Astrocyte of the cerebellum (primary cell): ENCODE results near the gene SLC7A14.

Experiments
- DNase-seq: peaks from one replicate; pipeline ENCODE4 v3.0.0-alpha.2; 2011; ENCODE audit warnings: low read depth
- H3K4me3 ChIP-seq: 2 replicates; pipeline ENCODE4 v1.5.1; 2011; ENCODE audit warnings: mild to moderate bottlenecking, low read depth, low read length, moderate library complexity
- CTCF ChIP-seq: IDR thresholded peaks from 2 replicates; pipeline ENCODE4 v1.5.1; 2012; ENCODE audit warnings: low read length, low read depth, moderate library complexity, mild to moderate bottlenecking; ENCODE audit errors: missing control alignments
- in situ Hi-C: cut with HindIII; loops from 2 replicates; pipeline ENCODE4 v1.10.0; 2017; ENCODE audit warnings: low sequenced_read_pairs

SLC7A14 gene

GRCh38 chr3:170428095-170428494, 157.8 kb downstream of the SLC7A14 start:
- in situ Hi-C loops = loop anchor here (5.0 kb wide), 1 partner anchor 384 kb away; no protein-coding TSS in a partner anchor

DNA sequence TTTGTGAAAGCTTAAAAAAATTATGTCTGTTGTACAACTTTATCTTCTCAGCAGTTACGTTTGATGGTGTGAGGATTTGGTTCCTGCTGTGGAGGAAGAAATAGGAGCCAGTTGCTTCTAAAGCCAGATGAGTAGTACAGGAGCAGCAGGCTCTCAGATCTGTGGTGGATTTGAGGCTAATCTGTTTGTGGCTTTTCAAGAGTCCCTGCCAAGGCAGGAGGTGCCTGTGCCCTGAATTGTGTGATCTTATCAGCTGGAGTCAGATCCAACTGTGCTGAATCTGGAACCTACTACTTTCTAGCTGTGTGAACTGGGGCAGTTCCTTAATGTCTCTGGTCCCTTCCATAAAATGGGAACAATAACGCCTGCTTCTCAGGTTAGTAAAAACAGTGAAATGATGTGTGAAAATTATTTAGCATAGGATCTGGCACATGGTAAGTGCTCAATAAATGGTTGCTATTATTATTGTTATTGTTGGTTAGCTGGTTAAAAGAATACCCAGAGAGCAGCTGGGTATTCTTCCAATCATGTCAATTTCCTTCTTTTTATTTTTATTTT, 159.6 kb downstream of the SLC7A14 start:
- H3K4me3 ChIP-seq = no peak overlapping the region
- no peak for TF ChIP-seq CTCF
- in situ Hi-C loops = loop anchor here (5.0 kb wide), 1 partner anchor 386 kb away; no protein-coding TSS in a partner anchor
- DNase-seq = peak; percentile 71

More at GRCh38 chr3:170428095-170428494, 157.8 kb downstream of the SLC7A14 start:
- no peak for TF ChIP-seq CTCF
- no peak overlapping the region for H3K4me3 ChIP-seq
- DNase-seq = no peak

- no peak overlapping the region for H3K4me3 ChIP-seq
- in situ Hi-C loops = loop anchor here (5.0 kb wide), 1 partner anchor 387 kb away; no protein-coding TSS in a partner anchor
- TF ChIP-seq CTCF = no peak
- DNase-seq = no peak
Measured at GRCh38 chr3:170425491-170426239, 160.2 kb downstream of the SLC7A14 start.

- in situ Hi-C loops = loop anchor here (5.0 kb wide), 1 partner anchor 387 kb away; no protein-coding TSS in a partner anchor
- no peak overlapping the region for H3K4me3 ChIP-seq
- no peak for TF ChIP-seq CTCF
- no peak for DNase-seq
Measured at GRCh38 chr3:170424879-170425278, 161.0 kb downstream of the SLC7A14 start.

DNA sequence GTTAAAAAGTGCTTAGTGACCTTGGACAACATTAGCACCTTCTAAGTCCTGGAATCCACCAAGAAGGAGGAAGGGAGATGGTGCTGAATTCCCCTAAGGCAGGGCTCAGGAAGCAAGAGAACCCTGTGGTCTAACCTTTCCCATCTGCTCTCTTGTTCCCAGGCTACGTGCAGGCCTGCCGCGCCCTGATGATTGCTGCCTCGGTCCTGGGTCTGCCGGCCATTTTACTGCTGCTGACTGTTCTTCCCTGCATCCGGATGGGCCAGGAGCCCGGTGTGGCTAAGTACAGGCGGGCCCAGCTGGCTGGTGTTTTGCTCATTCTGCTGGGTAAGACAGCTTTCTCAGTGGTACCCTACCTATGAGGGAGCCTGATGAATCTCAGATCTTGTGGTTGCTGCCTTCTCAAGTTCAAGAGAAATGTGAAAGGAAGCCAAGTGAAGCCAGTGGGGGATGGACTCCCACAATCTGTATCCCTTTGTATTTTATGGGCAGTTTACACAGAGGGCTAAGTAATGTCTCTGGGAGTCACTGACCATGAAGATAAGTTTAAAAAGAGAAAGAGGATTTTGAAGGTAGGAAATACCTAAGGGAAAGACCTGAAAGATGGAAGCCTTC, 162.8 kb downstream of the SLC7A14 start:
- peak overlapping the region; percentile 7 for H3K4me3 ChIP-seq
- in situ Hi-C loops = no loop called here
- no peak for DNase-seq
- TF ChIP-seq CTCF = no peak

DNA sequence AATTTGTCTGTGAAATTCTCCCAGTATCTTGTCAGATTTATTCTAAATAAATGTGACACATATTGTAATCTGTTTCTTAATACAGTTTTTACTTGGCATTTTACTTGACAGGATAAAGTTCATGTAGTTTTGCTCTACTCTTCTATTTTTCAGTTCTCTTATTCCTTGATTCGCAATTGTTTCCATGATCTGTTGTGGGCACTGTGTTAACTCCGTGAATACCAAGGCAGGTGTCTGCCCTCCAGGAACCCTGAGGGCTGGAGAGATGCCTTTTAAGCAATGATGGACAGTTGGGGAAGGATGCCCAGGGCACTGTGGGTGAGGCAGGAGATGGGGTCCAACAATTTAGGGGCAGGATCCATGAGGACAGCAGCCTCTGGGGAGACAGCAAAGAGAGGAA, 164.1 kb downstream of the SLC7A14 start:
- no peak for TF ChIP-seq CTCF
- peak overlapping the region; percentile 87 for H3K4me3 ChIP-seq
- no peak for DNase-seq
- in situ Hi-C loops = no loop called here
